ENCODE data around the gene DNAJC15.
A peak's percentile ranks its signal among the peaks of the same experiment; 100 is the strongest.

The DNAJC15 gene

GRCh38 chr13:43020794-43021193 is 2.6 kb upstream of the DNAJC15 start:
- WGBS (ENCODE audit: extremely low coverage, insufficient coverage, insufficient read length), result no CpG with 5 or more reads among the region's 1 CpG
- H2BK12ac ChIP-seq (ENCODE audit: low read length), result no peak overlapping the region
- H3K36me3 ChIP-seq (ENCODE audit: control insufficient read depth in 1 of 2, insufficient read depth in 2 of 2, low read length in 2 of 2), result no peaks in the 10 kb centered on the region
- H3K14ac ChIP-seq (ENCODE audit: low read length), result no peak overlapping the region
- H2BK120ac ChIP-seq (ENCODE audit: insufficient read depth, low read length, poor library complexity), result no peak overlapping the region
- H3K79me2 ChIP-seq (ENCODE audit: control insufficient read depth, insufficient read depth, low read length, poor library complexity), result no peaks in the 10 kb centered on the region
- H3K4me1 ChIP-seq (ENCODE audit: control insufficient read depth in 1 of 2, insufficient read depth in 2 of 2, low read length in 2 of 2), result peaks cover 8 to 13% of the 10 kb centered on the region in 2 experiments
- no peak overlapping the region for H3K4me2 ChIP-seq (ENCODE audit: low read length)
- H3K9ac ChIP-seq (ENCODE audit: low read length), result no peak overlapping the region
- no peak overlapping the region for H2AFZ ChIP-seq (ENCODE audit: insufficient read depth, low read length, poor library complexity)
- no peak overlapping the region for H2BK5ac ChIP-seq (ENCODE audit: low read depth, low read length, poor library complexity)
- H3K9me3 ChIP-seq (ENCODE audit: insufficient read depth, low read depth, low read length), result peaks cover 4% of the 10 kb centered on the region
- no peak overlapping the region for H4K8ac ChIP-seq (ENCODE audit: low read depth, low read length)
- H3K79me1 ChIP-seq (ENCODE audit: low read length), result peaks cover 32% of the 10 kb centered on the region
- peak overlapping the region; percentile 85 for H3K27ac ChIP-seq (ENCODE audit: low read depth, low read length)
- H3K4ac ChIP-seq (ENCODE audit: low read depth, low read length), result no peak overlapping the region
- H3K23ac ChIP-seq (ENCODE audit: low read length), result no peak overlapping the region
- no peak overlapping the region for H3K4me3 ChIP-seq (ENCODE audit: low read depth, low read length)
- no peak overlapping the region for H2AK5ac ChIP-seq (ENCODE audit: low read length)
- DNase-seq, result no peak
- no peaks in the 10 kb centered on the region for H3K27me3 ChIP-seq (ENCODE audit: insufficient read depth, low read length)
- H4K91ac ChIP-seq (ENCODE audit: low read depth, low read length), result no peak overlapping the region
- no peak overlapping the region for H4K12ac ChIP-seq (ENCODE audit: low read depth, low read length)
- no peak overlapping the region for H3K18ac ChIP-seq (ENCODE audit: low read length)

- Histone ChIP-seq H3K79me1 (ENCODE audit: low read length) (peaks cover 32% of the 10 kb centered on the region), H3K4ac (ENCODE audit: low read depth, low read length) (no peak overlapping the region), H3K36me3 (ENCODE audit: control insufficient read depth in 1 of 2, insufficient read depth in 2 of 2, low read length in 2 of 2) (no peaks in the 10 kb centered on the region), H2BK12ac (ENCODE audit: low read length) (peak overlapping the region; percentile 76), H3K4me2 (ENCODE audit: low read length) (no peak overlapping the region), H2AFZ (ENCODE audit: insufficient read depth, low read length, poor library complexity) (no peak overlapping the region), H4K8ac (ENCODE audit: low read depth, low read length) (no peak overlapping the region), H3K4me1 (ENCODE audit: control insufficient read depth in 1 of 2, insufficient read depth in 2 of 2, low read length in 2 of 2) (peaks cover 8 to 13% of the 10 kb centered on the region in 2 experiments), H3K27me3 (ENCODE audit: insufficient read depth, low read length) (no peaks in the 10 kb centered on the region), H2BK5ac (ENCODE audit: low read depth, low read length, poor library complexity) (no peak overlapping the region), H2BK120ac (ENCODE audit: insufficient read depth, low read length, poor library complexity) (peak overlapping the region; percentile 86), H3K4me3 (ENCODE audit: low read depth, low read length) (no peak overlapping the region), H3K9me3 (ENCODE audit: insufficient read depth, low read depth, low read length) (peaks cover 4% of the 10 kb centered on the region), H3K14ac (ENCODE audit: low read length) (peak overlapping the region; percentile 56), H3K9ac (ENCODE audit: low read length) (no peak overlapping the region), H3K18ac (ENCODE audit: low read length) (peak overlapping the region; percentile 59), H3K27ac (ENCODE audit: low read depth, low read length) (peak overlapping the region; percentile 66), H3K23ac (ENCODE audit: low read length) (no peak overlapping the region), H4K12ac (ENCODE audit: low read depth, low read length) (no peak overlapping the region), H3K79me2 (ENCODE audit: control insufficient read depth, insufficient read depth, low read length, poor library complexity) (no peaks in the 10 kb centered on the region), H2AK5ac (ENCODE audit: low read length) (no peak overlapping the region), H4K91ac (ENCODE audit: low read depth, low read length) (peak overlapping the region; percentile 82)
- no CpG with 5 or more reads among the region's 11 CpGs for WGBS (ENCODE audit: extremely low coverage, insufficient coverage, insufficient read length)
- peak; percentile 71 to 84 for DNase-seq
Measured at GRCh38 chr13:43021926-43022670, 1.3 kb upstream of the DNAJC15 start.

GRCh38 chr13:43022934-43023288 is 475 bp upstream of the DNAJC15 start:
- H3K18ac ChIP-seq (ENCODE audit: low read length), result peak overlapping the region; percentile 8
- H3K14ac ChIP-seq (ENCODE audit: low read length), result peak overlapping the region; percentile 43
- peak overlapping the region; percentile 55 for H2AK5ac ChIP-seq (ENCODE audit: low read length)
- no peaks in the 10 kb centered on the region for H3K79me2 ChIP-seq (ENCODE audit: control insufficient read depth, insufficient read depth, low read length, poor library complexity)
- H3K27ac ChIP-seq (ENCODE audit: low read depth, low read length), result peak overlapping the region; percentile 45
- peaks cover 4% of the 10 kb centered on the region for H3K9me3 ChIP-seq (ENCODE audit: insufficient read depth, low read depth, low read length)
- peak overlapping the region; percentile 64 for H3K4me3 ChIP-seq (ENCODE audit: low read depth, low read length)
- DNase-seq, result peak in 1 of 2 donors; percentile 2
- H3K23ac ChIP-seq (ENCODE audit: low read length), result no peak overlapping the region
- H3K4me1 ChIP-seq (ENCODE audit: control insufficient read depth in 1 of 2, insufficient read depth in 2 of 2, low read length in 2 of 2), result peaks cover 8 to 13% of the 10 kb centered on the region in 2 experiments
- peak overlapping the region; percentile 7 for H4K8ac ChIP-seq (ENCODE audit: low read depth, low read length)
- no CpG with 5 or more reads among the region's 12 CpGs for WGBS (ENCODE audit: extremely low coverage, insufficient coverage, insufficient read length)
- H2AFZ ChIP-seq (ENCODE audit: insufficient read depth, low read length, poor library complexity), result no peak overlapping the region
- peak overlapping the region; percentile 94 for H2BK12ac ChIP-seq (ENCODE audit: low read length)
- H2BK120ac ChIP-seq (ENCODE audit: insufficient read depth, low read length, poor library complexity), result peak overlapping the region; percentile 24
- no peak overlapping the region for H4K12ac ChIP-seq (ENCODE audit: low read depth, low read length)
- peak overlapping the region; percentile 45 for H3K4me2 ChIP-seq (ENCODE audit: low read length)
- no peaks in the 10 kb centered on the region for H3K36me3 ChIP-seq (ENCODE audit: control insufficient read depth in 1 of 2, insufficient read depth in 2 of 2, low read length in 2 of 2)
- peaks cover 33% of the 10 kb centered on the region for H3K79me1 ChIP-seq (ENCODE audit: low read length)
- H3K27me3 ChIP-seq (ENCODE audit: insufficient read depth, low read length), result no peaks in the 10 kb centered on the region
- peak overlapping the region; percentile 54 for H3K9ac ChIP-seq (ENCODE audit: low read length)
- no peak overlapping the region for H3K4ac ChIP-seq (ENCODE audit: low read depth, low read length)
- H2BK5ac ChIP-seq (ENCODE audit: low read depth, low read length, poor library complexity), result peak overlapping the region; percentile 71
- peak overlapping the region; percentile 82 for H4K91ac ChIP-seq (ENCODE audit: low read depth, low read length)

DNA sequence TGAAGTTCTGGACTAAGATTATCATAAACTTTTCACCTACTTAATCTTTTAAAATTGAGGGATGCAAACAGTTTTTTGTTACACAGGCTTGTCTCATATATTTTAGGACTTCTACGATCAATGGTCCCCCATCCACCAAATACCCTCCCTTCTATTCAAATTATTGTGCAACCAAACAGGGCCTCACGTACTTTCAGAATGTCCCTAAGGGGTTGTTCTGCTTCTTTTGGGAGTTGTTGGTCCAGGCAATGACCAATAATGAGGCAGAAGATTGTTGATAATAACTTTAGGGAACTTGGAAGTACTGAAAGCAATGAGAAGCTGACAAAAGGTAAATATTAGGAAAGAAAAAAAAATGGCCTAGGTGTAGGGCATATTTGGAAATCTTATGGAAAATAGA is 2.9 kb downstream of the DNAJC15 start:
- no peak for DNase-seq
- Histone ChIP-seq H3K18ac (ENCODE audit: low read length) (no peak overlapping the region), H3K9ac (ENCODE audit: low read length) (no peak overlapping the region), H3K27ac (ENCODE audit: low read depth, low read length) (no peak overlapping the region), H3K4ac (ENCODE audit: low read depth, low read length) (no peak overlapping the region), H4K12ac (ENCODE audit: low read depth, low read length) (no peak overlapping the region), H3K4me2 (ENCODE audit: low read length) (no peak overlapping the region), H3K27me3 (ENCODE audit: insufficient read depth, low read length) (no peaks in the 10 kb centered on the region), H3K4me1 (ENCODE audit: control insufficient read depth in 1 of 2, insufficient read depth in 2 of 2, low read length in 2 of 2) (peaks cover 5 to 10% of the 10 kb centered on the region in 2 experiments), H2BK5ac (ENCODE audit: low read depth, low read length, poor library complexity) (no peak overlapping the region), H3K79me2 (ENCODE audit: control insufficient read depth, insufficient read depth, low read length, poor library complexity) (no peaks in the 10 kb centered on the region), H3K14ac (ENCODE audit: low read length) (no peak overlapping the region), H2BK12ac (ENCODE audit: low read length) (no peak overlapping the region), H2BK120ac (ENCODE audit: insufficient read depth, low read length, poor library complexity) (no peak overlapping the region), H2AK5ac (ENCODE audit: low read length) (no peak overlapping the region), H2AFZ (ENCODE audit: insufficient read depth, low read length, poor library complexity) (no peak overlapping the region), H3K79me1 (ENCODE audit: low read length) (peaks cover 21% of the 10 kb centered on the region), H3K9me3 (ENCODE audit: insufficient read depth, low read depth, low read length) (peaks cover 4% of the 10 kb centered on the region), H3K36me3 (ENCODE audit: control insufficient read depth in 1 of 2, insufficient read depth in 2 of 2, low read length in 2 of 2) (no peaks in the 10 kb centered on the region), H3K4me3 (ENCODE audit: low read depth, low read length) (no peak overlapping the region), H3K23ac (ENCODE audit: low read length) (no peak overlapping the region), H4K8ac (ENCODE audit: low read depth, low read length) (no peak overlapping the region), H4K91ac (ENCODE audit: low read depth, low read length) (no peak overlapping the region)
- no CpG with 5 or more reads among the region's 2 CpGs for WGBS (ENCODE audit: extremely low coverage, insufficient coverage, insufficient read length)

Measured in trophoblast cell (in vitro differentiated cells and primary cell).